C4-2B (cell line): ENCODE measurements around the gene EFCAB13.

Source experiments
- ZFX ChIP-seq: fragments of 450-650 bp; IDR thresholded peaks from 2 replicates; pipeline ENCODE4 v1.6.1; 2017
- TF ChIP-seq, protein P1 (sequence below): fragments of 450-650 bp; conservative IDR thresholded peaks from 2 replicates; pipeline ENCODE4 v1.5.1; 2017; ENCODE audit warnings: mild to moderate bottlenecking

DNA sequence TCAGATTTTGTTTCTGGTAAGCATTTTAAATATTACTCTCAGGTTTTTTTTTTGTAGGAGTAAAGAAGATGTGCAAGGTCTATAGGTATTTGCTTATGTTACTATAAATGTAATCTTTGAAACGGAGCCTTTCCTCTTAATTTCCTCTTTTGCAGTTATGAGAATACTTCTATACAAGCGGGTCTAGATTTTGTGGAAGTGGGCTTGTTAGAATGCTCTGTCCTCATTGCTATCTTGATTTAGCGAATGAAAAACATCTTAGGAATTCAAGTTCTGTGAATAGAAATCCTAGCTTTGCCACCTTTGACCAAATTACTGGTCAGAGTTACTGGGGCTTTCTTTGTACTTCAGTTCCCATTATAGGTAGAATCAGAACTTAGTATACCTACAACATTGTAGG is 80.3 kb downstream of the EFCAB13 start:
- TF ChIP-seq, protein P1, sequence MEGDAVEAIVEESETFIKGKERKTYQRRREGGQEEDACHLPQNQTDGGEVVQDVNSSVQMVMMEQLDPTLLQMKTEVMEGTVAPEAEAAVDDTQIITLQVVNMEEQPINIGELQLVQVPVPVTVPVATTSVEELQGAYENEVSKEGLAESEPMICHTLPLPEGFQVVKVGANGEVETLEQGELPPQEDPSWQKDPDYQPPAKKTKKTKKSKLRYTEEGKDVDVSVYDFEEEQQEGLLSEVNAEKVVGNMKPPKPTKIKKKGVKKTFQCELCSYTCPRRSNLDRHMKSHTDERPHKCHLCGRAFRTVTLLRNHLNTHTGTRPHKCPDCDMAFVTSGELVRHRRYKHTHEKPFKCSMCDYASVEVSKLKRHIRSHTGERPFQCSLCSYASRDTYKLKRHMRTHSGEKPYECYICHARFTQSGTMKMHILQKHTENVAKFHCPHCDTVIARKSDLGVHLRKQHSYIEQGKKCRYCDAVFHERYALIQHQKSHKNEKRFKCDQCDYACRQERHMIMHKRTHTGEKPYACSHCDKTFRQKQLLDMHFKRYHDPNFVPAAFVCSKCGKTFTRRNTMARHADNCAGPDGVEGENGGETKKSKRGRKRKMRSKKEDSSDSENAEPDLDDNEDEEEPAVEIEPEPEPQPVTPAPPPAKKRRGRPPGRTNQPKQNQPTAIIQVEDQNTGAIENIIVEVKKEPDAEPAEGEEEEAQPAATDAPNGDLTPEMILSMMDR = no peak
- TF ChIP-seq ZFX = no peak
